WTC11 (cell line): Measurements from ENCODE around the gene DNAH11.

Experiments
- CREB1 ChIP-seq: sonication (generic); formaldehyde crosslinking; IDR thresholded peaks from 2 replicates; pipeline ENCODE4 v1.8.0; 2023; ENCODE audit warnings: mild to moderate bottlenecking, missing genetic modification reagents
- CREM ChIP-seq: sonication (generic); formaldehyde crosslinking; IDR thresholded peaks from 2 replicates; pipeline ENCODE4 v1.8.1; 2022; ENCODE audit warnings: mild to moderate bottlenecking, missing genetic modification reagents, moderate library complexity
- ESRRA ChIP-seq: sonication (generic); formaldehyde crosslinking; IDR thresholded peaks from 2 replicates; pipeline ENCODE4 v1.8.1; 2022; ENCODE audit warnings: mild to moderate bottlenecking, missing genetic modification reagents, borderline replicate concordance
- ETV6 ChIP-seq: sonication (generic); formaldehyde crosslinking; IDR thresholded peaks from 2 replicates; pipeline ENCODE4 v1.8.1; 2022; ENCODE audit warnings: mild to moderate bottlenecking, missing genetic modification reagents
- GABPB1 ChIP-seq: sonication (generic); formaldehyde crosslinking; IDR thresholded peaks from 2 replicates; pipeline ENCODE4 v1.8.1; 2023; ENCODE audit warnings: mild to moderate bottlenecking, missing genetic modification reagents
- SP1 ChIP-seq: sonication (generic); formaldehyde crosslinking; conservative IDR thresholded peaks from 2 replicates; pipeline ENCODE4 v1.8.1; 2022; ENCODE audit warnings: missing genetic modification reagents
- ZNF263 ChIP-seq: sonication (generic); formaldehyde crosslinking; IDR thresholded peaks from 2 replicates; pipeline ENCODE4 v1.8.1; 2022; ENCODE audit warnings: low read depth, mild to moderate bottlenecking, moderate library complexity, missing genetic modification reagents
- TF ChIP-seq, protein P1 (sequence below): sonication (generic); formaldehyde crosslinking; IDR thresholded peaks from 2 replicates; pipeline ENCODE4 v1.8.0; 2023; ENCODE audit warnings: missing genetic modification reagents
- TF ChIP-seq, protein P2 (sequence below): fragments of 200-600 bp; IDR thresholded peaks from 2 replicates; pipeline ENCODE4 v1.8.0; 2022; ENCODE audit warnings: antibody characterized with exemption
- TF ChIP-seq, protein P3 (sequence below): sonication (generic); formaldehyde crosslinking; IDR thresholded peaks from 2 replicates; pipeline ENCODE4 v1.8.1; 2023; ENCODE audit warnings: mild to moderate bottlenecking, missing genetic modification reagents, borderline replicate concordance
- TF ChIP-seq, protein P4 (sequence below): sonication (generic); formaldehyde crosslinking; IDR thresholded peaks from 2 replicates; pipeline ENCODE4 v1.8.1; 2023; ENCODE audit warnings: mild to moderate bottlenecking, missing genetic modification reagents
- TF ChIP-seq, protein P5 (sequence below): sonication (generic); formaldehyde crosslinking; IDR thresholded peaks from 2 replicates; pipeline ENCODE4 v1.8.0; 2022; ENCODE audit warnings: mild to moderate bottlenecking, missing genetic modification reagents
- TF ChIP-seq, protein P6 (sequence below): sonication (generic); formaldehyde crosslinking; IDR thresholded peaks from 2 replicates; pipeline ENCODE4 v1.8.0; 2022; ENCODE audit warnings: mild to moderate bottlenecking, missing genetic modification reagents

DNA sequence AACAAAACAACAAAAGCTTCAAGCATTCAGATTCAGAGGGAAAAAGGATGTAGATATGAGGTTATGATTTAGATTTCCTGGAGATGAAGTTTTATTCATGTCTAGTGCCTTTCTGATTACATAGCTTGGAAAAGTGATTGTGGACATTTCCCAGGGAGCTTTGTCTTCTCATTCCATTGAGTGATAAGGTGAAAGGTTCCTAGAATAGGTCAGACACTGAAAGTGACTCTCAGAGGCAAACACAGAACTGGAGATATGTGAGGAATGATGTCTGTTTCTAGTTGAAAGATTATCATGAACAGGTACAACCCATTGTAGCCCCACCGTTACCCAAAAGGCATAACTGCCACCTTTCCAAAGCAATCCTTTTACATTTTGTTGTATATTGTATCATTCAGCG, 223.4 kb downstream of the DNAH11 start:
- no peak for TF ChIP-seq CREM (CRISPR knock-in tag)
- TF ChIP-seq, protein P1, sequence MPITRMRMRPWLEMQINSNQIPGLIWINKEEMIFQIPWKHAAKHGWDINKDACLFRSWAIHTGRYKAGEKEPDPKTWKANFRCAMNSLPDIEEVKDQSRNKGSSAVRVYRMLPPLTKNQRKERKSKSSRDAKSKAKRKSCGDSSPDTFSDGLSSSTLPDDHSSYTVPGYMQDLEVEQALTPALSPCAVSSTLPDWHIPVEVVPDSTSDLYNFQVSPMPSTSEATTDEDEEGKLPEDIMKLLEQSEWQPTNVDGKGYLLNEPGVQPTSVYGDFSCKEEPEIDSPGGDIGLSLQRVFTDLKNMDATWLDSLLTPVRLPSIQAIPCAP (CRISPR knock-in tag) = no peak
- TF ChIP-seq, protein P2, sequence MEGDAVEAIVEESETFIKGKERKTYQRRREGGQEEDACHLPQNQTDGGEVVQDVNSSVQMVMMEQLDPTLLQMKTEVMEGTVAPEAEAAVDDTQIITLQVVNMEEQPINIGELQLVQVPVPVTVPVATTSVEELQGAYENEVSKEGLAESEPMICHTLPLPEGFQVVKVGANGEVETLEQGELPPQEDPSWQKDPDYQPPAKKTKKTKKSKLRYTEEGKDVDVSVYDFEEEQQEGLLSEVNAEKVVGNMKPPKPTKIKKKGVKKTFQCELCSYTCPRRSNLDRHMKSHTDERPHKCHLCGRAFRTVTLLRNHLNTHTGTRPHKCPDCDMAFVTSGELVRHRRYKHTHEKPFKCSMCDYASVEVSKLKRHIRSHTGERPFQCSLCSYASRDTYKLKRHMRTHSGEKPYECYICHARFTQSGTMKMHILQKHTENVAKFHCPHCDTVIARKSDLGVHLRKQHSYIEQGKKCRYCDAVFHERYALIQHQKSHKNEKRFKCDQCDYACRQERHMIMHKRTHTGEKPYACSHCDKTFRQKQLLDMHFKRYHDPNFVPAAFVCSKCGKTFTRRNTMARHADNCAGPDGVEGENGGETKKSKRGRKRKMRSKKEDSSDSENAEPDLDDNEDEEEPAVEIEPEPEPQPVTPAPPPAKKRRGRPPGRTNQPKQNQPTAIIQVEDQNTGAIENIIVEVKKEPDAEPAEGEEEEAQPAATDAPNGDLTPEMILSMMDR = no peak
- TF ChIP-seq CREB1 = no peak
- no peak for TF ChIP-seq ESRRA (CRISPR knock-in tag)
- no peak for TF ChIP-seq ETV6 (CRISPR knock-in tag)
- TF ChIP-seq SP1 (CRISPR knock-in tag) = no peak
- TF ChIP-seq, protein P3, sequence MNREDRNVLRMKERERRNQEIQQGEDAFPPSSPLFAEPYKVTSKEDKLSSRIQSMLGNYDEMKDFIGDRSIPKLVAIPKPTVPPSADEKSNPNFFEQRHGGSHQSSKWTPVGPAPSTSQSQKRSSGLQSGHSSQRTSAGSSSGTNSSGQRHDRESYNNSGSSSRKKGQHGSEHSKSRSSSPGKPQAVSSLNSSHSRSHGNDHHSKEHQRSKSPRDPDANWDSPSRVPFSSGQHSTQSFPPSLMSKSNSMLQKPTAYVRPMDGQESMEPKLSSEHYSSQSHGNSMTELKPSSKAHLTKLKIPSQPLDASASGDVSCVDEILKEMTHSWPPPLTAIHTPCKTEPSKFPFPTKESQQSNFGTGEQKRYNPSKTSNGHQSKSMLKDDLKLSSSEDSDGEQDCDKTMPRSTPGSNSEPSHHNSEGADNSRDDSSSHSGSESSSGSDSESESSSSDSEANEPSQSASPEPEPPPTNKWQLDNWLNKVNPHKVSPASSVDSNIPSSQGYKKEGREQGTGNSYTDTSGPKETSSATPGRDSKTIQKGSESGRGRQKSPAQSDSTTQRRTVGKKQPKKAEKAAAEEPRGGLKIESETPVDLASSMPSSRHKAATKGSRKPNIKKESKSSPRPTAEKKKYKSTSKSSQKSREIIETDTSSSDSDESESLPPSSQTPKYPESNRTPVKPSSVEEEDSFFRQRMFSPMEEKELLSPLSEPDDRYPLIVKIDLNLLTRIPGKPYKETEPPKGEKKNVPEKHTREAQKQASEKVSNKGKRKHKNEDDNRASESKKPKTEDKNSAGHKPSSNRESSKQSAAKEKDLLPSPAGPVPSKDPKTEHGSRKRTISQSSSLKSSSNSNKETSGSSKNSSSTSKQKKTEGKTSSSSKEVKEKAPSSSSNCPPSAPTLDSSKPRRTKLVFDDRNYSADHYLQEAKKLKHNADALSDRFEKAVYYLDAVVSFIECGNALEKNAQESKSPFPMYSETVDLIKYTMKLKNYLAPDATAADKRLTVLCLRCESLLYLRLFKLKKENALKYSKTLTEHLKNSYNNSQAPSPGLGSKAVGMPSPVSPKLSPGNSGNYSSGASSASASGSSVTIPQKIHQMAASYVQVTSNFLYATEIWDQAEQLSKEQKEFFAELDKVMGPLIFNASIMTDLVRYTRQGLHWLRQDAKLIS (CRISPR knock-in tag) = no peak
- TF ChIP-seq, protein P4, sequence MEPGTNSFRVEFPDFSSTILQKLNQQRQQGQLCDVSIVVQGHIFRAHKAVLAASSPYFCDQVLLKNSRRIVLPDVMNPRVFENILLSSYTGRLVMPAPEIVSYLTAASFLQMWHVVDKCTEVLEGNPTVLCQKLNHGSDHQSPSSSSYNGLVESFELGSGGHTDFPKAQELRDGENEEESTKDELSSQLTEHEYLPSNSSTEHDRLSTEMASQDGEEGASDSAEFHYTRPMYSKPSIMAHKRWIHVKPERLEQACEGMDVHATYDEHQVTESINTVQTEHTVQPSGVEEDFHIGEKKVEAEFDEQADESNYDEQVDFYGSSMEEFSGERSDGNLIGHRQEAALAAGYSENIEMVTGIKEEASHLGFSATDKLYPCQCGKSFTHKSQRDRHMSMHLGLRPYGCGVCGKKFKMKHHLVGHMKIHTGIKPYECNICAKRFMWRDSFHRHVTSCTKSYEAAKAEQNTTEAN (CRISPR knock-in tag) = no peak
- TF ChIP-seq, protein P5, sequence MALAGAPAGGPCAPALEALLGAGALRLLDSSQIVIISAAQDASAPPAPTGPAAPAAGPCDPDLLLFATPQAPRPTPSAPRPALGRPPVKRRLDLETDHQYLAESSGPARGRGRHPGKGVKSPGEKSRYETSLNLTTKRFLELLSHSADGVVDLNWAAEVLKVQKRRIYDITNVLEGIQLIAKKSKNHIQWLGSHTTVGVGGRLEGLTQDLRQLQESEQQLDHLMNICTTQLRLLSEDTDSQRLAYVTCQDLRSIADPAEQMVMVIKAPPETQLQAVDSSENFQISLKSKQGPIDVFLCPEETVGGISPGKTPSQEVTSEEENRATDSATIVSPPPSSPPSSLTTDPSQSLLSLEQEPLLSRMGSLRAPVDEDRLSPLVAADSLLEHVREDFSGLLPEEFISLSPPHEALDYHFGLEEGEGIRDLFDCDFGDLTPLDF = no peak
- TF ChIP-seq ZNF263 (CRISPR knock-in tag) = no peak
- no peak for TF ChIP-seq GABPB1 (CRISPR knock-in tag)
- TF ChIP-seq, protein P6, sequence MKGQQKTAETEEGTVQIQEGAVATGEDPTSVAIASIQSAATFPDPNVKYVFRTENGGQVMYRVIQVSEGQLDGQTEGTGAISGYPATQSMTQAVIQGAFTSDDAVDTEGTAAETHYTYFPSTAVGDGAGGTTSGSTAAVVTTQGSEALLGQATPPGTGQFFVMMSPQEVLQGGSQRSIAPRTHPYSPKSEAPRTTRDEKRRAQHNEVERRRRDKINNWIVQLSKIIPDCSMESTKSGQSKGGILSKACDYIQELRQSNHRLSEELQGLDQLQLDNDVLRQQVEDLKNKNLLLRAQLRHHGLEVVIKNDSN = no peak
